GM21367 (cell line): Measurements from ENCODE around the gene GOLGA8T.
"Not testable (repeated sequence)": the region's sequence is repeated elsewhere in the genome, so short reads cannot be mapped to it uniquely, and the experiment has no call there.

ENCODE experiments used
- ATAC-seq: cut with Tn5 transposase; IDR thresholded peaks from one replicate; pipeline ENCODE4 v1.9.1; 2021; ENCODE audit not compliant: unreplicated experiment

Gene GOLGA8T

GRCh38 chr15:30134751-30135150 is at the start of gene GOLGA8T:
Gene GOLGA8T, plus strand, starts transcription at chr15:30135051. Its CDS starts 98 bp downstream, at chr15:30135149.
- not testable (repeated sequence) for ATAC-seq

GRCh38 chr15:30097827-30098226 is 37.0 kb upstream of the GOLGA8T start:
- ATAC-seq, result not testable (repeated sequence)

GRCh38 chr15:30102890-30103289 is 32.0 kb upstream of the GOLGA8T start:
- ATAC-seq, result not testable (repeated sequence)

GRCh38 chr15:30103941-30104507 is 30.8 kb upstream of the GOLGA8T start:
- not testable (repeated sequence) for ATAC-seq

- not testable (repeated sequence) for ATAC-seq
These were observed 24.3 kb upstream of the GOLGA8T start for GRCh38 chr15:30110591-30110990.

GRCh38 chr15:30130066-30130465 is 4.8 kb upstream of the GOLGA8T start:
- not testable (repeated sequence) for ATAC-seq

GRCh38 chr15:30143246-30143645 is 8.4 kb downstream of the GOLGA8T start:
- ATAC-seq, result not testable (repeated sequence)

- ATAC-seq, result not testable (repeated sequence)
These were observed 15.0 kb downstream of the GOLGA8T start for GRCh38 chr15:30149891-30150290.

GRCh38 chr15:30162479-30163357 is 27.9 kb downstream of the GOLGA8T start:
- not testable (repeated sequence) for ATAC-seq

- not testable (repeated sequence) for ATAC-seq
These were observed 28.9 kb downstream of the GOLGA8T start for GRCh38 chr15:30163759-30164158.

GRCh38 chr15:30164257-30164656 is 29.4 kb downstream of the GOLGA8T start:
- not testable (repeated sequence) for ATAC-seq

GRCh38 chr15:30167403-30167802 is 32.6 kb downstream of the GOLGA8T start:
- ATAC-seq, result not testable (repeated sequence)

- ATAC-seq, result not testable (repeated sequence)
These were observed 33.0 kb downstream of the GOLGA8T start for GRCh38 chr15:30167886-30168285.

- ATAC-seq, result not testable (repeated sequence)
These were observed 36.6 kb downstream of the GOLGA8T start for GRCh38 chr15:30171452-30171851.

GRCh38 chr15:30173041-30173608 is 38.3 kb downstream of the GOLGA8T start:
- not testable (repeated sequence) for ATAC-seq

- ATAC-seq, result not testable (repeated sequence)
These were observed 40.4 kb downstream of the GOLGA8T start for GRCh38 chr15:30175291-30175690.

GRCh38 chr15:30176613-30177012 is 41.8 kb downstream of the GOLGA8T start:
- ATAC-seq, result not testable (repeated sequence)

- ATAC-seq, result not testable (repeated sequence)
These were observed 45.0 kb downstream of the GOLGA8T start for GRCh38 chr15:30179814-30180213.

- ATAC-seq, result not testable (repeated sequence)
These were observed 50.6 kb downstream of the GOLGA8T start for GRCh38 chr15:30185495-30185894.

GRCh38 chr15:30187429-30187828 is 52.6 kb downstream of the GOLGA8T start:
- not testable (repeated sequence) for ATAC-seq

- not testable (repeated sequence) for ATAC-seq
These were observed 54.9 kb downstream of the GOLGA8T start for GRCh38 chr15:30189754-30190153.

- ATAC-seq, result not testable (repeated sequence)
These were observed 56.3 kb downstream of the GOLGA8T start for GRCh38 chr15:30191143-30191542.
